Karpas-422 (cell line): ENCODE data around the gene ADGRG6. TPM values are rescaled to one million over a fixed set of nuclear protein-coding genes. Genes with fewer than 3 reads are reported as not detected.
"Not testable (repeated sequence)": the region's sequence is repeated elsewhere in the genome, so short reads cannot be mapped to it uniquely, and the experiment has no call there.

Experiments
- DNase-seq: peaks from one replicate; pipeline ENCODE4 v3.0.0-alpha.2; 2015
- H2AFZ ChIP-seq: fragments of 200-600 bp; sonication (generic); 2 replicates; pipeline ENCODE4 v1.6.1; 2014; ENCODE audit warnings: antibody characterized with exemption, low read length, mixed read lengths
- H3K27ac ChIP-seq: fragments of 200-600 bp; sonication (generic); 2 replicates; pipeline ENCODE4 v1.5.1; 2014; ENCODE audit warnings: mild to moderate bottlenecking, low read length, moderate library complexity
- H3K27me3 ChIP-seq: fragments of 200-600 bp; sonication (generic); 2 replicates; pipeline ENCODE4 v1.6.1; 2014; ENCODE audit warnings: low read length, mixed read lengths
- H3K36me3 ChIP-seq: fragments of 200-600 bp; sonication (generic); 2 replicates; pipeline ENCODE4 v1.6.1; 2014; ENCODE audit warnings: low read length, mixed read lengths; ENCODE audit not compliant: insufficient read depth
- H3K4me1 ChIP-seq: fragments of 200-600 bp; sonication (generic); 2 replicates; pipeline ENCODE4 v1.6.1; 2014; ENCODE audit warnings: mild to moderate bottlenecking, low read length, mixed read lengths
- H3K4me2 ChIP-seq: fragments of 200-600 bp; sonication (generic); 2 replicates; pipeline ENCODE4 v1.6.1; 2014; ENCODE audit warnings: low read length, low read depth, mild to moderate bottlenecking; ENCODE audit not compliant: poor library complexity, severe bottlenecking
- H3K4me3 ChIP-seq: fragments of 200-600 bp; sonication (generic); 2 replicates; pipeline ENCODE4 v1.5.1; 2014; ENCODE audit warnings: mild to moderate bottlenecking, antibody characterized with exemption, low read length, mixed read lengths
- H3K79me2 ChIP-seq: fragments of 200-600 bp; sonication (generic); 2 replicates; pipeline ENCODE4 v1.6.1; 2014; ENCODE audit warnings: mild to moderate bottlenecking, low read length, mixed read lengths
- H3K9ac ChIP-seq: fragments of 200-600 bp; sonication (generic); 2 replicates; pipeline ENCODE4 v1.6.0; 2014; ENCODE audit warnings: low read length
- H3K9me2 ChIP-seq: fragments of 200-600 bp; sonication (generic), shearing (Covaris generic); replicated peaks from 2 replicates; pipeline ENCODE4 v1.6.0; 2014; ENCODE audit warnings: mild to moderate bottlenecking, low read length, moderate library complexity; ENCODE audit not compliant: insufficient read depth
- H3K9me3 ChIP-seq: fragments of 300-700, 200-600 bp; sonication (generic); 2 replicates; pipeline ENCODE4 v1.6.1; 2014; ENCODE audit warnings: low read length, mixed read lengths
- H4K20me1 ChIP-seq: fragments of 200-600 bp; sonication (generic); 2 replicates; pipeline ENCODE4 v1.6.1; 2014; ENCODE audit warnings: mild to moderate bottlenecking, antibody characterized with exemption, low read length, low read depth; ENCODE audit not compliant: insufficient read depth
- total RNA-seq: library from RNA; depleted of rRNA; stranded (reverse); fragments of >200 nt; shearing (Covaris generic); gene quantifications from 2 replicates; pipeline ENCODE4 v1.2.3, GENCODE V29; 2014; ENCODE audit warnings: low replicate concordance

Gene ADGRG6
- total RNA-seq, 1 experiment from 2014 or later = not detected

DNA sequence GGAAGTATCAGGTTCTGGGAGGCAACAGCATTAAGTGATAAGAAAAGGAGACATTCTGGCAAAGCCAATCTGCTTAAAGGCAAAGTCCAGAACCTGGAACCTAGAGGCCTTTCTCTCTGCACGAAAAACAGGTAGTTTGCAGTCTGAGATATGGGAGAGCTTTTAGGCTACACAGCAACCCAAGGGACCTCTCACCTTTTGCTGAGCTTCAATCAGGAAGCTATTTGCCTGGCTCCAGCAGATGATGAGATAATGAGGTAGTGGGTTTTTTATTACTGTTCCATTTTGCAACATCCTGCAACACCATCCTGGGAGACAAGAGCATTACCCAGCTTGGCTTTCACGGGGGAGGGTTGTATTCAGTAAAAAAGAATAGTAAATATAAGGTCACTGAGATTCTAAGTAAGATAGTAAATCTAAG is 143.1 kb downstream of the ADGRG6 start:
- no peaks in the 10 kb centered on the region for H3K4me1 ChIP-seq
- H3K4me3 ChIP-seq = no peak overlapping the region
- no peak overlapping the region for H3K9ac ChIP-seq
- no peak overlapping the region for H2AFZ ChIP-seq
- no peak overlapping the region for H3K4me2 ChIP-seq
- H3K27ac ChIP-seq = no peak overlapping the region
- H3K36me3 ChIP-seq = no peaks in the 10 kb centered on the region
- no peaks in the 10 kb centered on the region for H3K9me2 ChIP-seq
- H3K9me3 ChIP-seq = no peaks in the 10 kb centered on the region
- H4K20me1 ChIP-seq = no peaks in the 10 kb centered on the region
- no peaks in the 10 kb centered on the region for H3K79me2 ChIP-seq
- no peaks in the 10 kb centered on the region for H3K27me3 ChIP-seq
- no peak for DNase-seq

DNA sequence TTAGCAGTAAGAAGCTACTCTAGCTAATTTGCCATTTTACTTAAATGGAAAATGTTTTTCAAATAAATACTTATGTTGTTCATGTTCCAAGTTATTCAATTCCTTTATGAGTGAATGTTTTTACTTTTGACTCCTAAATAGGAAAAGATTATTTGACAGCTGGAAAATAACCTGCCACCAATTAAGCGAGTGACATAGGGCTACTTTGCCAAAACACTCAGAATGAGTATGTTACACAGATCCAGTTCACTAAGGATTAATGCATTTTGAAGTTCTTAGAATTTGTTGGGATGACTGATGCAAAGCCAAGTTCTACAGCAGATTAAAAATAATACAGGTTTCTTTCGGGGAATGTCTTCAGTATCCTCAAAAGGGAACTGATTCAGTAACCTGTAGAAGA is 144.4 kb downstream of the ADGRG6 start:
- Histone ChIP-seq H3K4me1 (no peaks in the 10 kb centered on the region), H3K9ac (no peak overlapping the region), H3K9me2 (no peaks in the 10 kb centered on the region), H3K9me3 (no peaks in the 10 kb centered on the region), H3K4me2 (no peak overlapping the region), H3K36me3 (no peaks in the 10 kb centered on the region), H3K27ac (no peak overlapping the region), H3K4me3 (no peak overlapping the region), H2AFZ (no peak overlapping the region), H4K20me1 (no peaks in the 10 kb centered on the region), H3K27me3 (no peaks in the 10 kb centered on the region), H3K79me2 (no peaks in the 10 kb centered on the region)
- no peak for DNase-seq

DNA sequence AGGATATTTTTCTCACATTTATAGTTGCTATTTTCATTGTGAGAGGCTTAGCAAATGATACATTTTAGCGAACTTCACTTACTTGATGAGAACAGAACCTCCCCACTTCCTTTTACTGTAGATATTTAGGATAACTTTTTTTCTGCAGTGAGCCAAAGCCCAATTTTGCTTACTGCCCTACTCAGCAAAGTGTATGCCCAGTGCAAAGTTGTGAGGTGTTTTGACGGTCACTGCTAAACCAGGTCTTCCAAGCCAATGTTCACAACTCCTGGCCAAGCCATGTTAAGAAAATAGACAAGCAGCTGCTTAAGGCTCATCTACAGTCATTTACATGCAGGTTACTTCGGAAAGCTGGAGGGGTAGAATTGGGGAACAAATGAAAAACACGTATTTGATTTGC is 144.8 kb downstream of the ADGRG6 start:
- Histone ChIP-seq H3K9ac (no peak overlapping the region), H3K27me3 (no peaks in the 10 kb centered on the region), H3K4me1 (no peaks in the 10 kb centered on the region), H3K4me2 (no peak overlapping the region), H4K20me1 (no peaks in the 10 kb centered on the region), H3K9me3 (no peaks in the 10 kb centered on the region), H3K79me2 (no peaks in the 10 kb centered on the region), H3K9me2 (no peaks in the 10 kb centered on the region), H2AFZ (no peak overlapping the region), H3K36me3 (no peaks in the 10 kb centered on the region), H3K4me3 (no peak overlapping the region), H3K27ac (no peak overlapping the region)
- no peak for DNase-seq

GRCh38 chr6:142448091-142448729 is 146.4 kb downstream of the ADGRG6 start:
- Histone ChIP-seq H3K27ac (no peak overlapping the region), H3K9ac (no peak overlapping the region), H3K4me2 (no peak overlapping the region), H4K20me1 (no peaks in the 10 kb centered on the region), H3K36me3 (no peaks in the 10 kb centered on the region), H3K79me2 (no peaks in the 10 kb centered on the region), H3K4me3 (no peak overlapping the region), H2AFZ (no peak overlapping the region), H3K27me3 (no peaks in the 10 kb centered on the region), H3K4me1 (no peaks in the 10 kb centered on the region), H3K9me3 (no peaks in the 10 kb centered on the region), H3K9me2 (no peaks in the 10 kb centered on the region)
- DNase-seq = no peak

DNA sequence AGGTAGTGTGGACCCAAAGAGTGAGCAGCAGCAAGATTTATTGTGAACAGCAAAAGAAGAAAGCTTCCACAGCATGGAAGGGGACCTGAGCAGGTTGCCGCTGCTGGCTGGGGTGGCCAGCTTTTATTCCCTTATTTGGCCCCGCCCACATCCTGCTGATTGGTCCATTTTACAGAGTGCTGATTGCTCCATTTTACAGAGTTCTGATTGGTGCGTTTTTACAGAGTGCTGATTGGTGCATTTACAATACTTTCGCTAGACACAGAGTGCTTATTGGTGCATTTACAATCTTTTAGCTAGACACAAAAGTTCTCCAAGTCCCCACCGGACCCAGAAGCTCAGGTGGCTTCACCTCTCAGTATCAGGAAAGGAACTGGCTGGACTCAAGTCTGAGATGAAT is 149.0 kb downstream of the ADGRG6 start:
- H3K36me3 ChIP-seq, DNase-seq, H3K9me2 ChIP-seq, H3K9ac ChIP-seq, H4K20me1 ChIP-seq, H3K27me3 ChIP-seq, H3K4me1 ChIP-seq, H3K27ac ChIP-seq, H3K9me3 ChIP-seq, H3K79me2 ChIP-seq, H3K4me2 ChIP-seq, H2AFZ ChIP-seq, H3K4me3 ChIP-seq: not testable (repeated sequence)

DNA sequence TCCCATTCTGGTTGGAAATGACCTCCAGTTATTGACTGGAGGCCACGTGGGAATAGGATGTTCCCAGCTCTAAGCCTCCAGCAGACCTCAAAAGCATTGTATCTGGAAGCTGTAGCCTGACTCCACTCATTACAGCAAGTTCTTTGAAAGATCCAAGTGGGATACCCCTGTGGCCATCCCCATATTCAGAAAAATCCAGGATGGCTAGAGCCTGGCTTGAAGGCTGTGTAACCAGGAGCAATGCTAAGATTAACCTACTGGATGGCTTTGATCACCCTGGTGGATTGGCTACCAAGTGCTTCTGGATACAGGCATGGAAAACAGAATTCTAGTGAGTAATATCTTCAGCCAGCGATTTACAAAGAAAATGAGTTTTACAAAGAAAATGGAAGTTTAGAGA is 151.2 kb downstream of the ADGRG6 start:
- Histone ChIP-seq H4K20me1 (no peaks in the 10 kb centered on the region), H3K36me3 (no peaks in the 10 kb centered on the region), H3K27me3 (no peaks in the 10 kb centered on the region), H3K79me2 (no peaks in the 10 kb centered on the region), H3K27ac (no peak overlapping the region), H2AFZ (no peak overlapping the region), H3K4me2 (no peak overlapping the region), H3K9me2 (no peaks in the 10 kb centered on the region), H3K9me3 (no peaks in the 10 kb centered on the region), H3K9ac (no peak overlapping the region), H3K4me1 (no peaks in the 10 kb centered on the region), H3K4me3 (no peak overlapping the region)
- DNase-seq = no peak

DNA sequence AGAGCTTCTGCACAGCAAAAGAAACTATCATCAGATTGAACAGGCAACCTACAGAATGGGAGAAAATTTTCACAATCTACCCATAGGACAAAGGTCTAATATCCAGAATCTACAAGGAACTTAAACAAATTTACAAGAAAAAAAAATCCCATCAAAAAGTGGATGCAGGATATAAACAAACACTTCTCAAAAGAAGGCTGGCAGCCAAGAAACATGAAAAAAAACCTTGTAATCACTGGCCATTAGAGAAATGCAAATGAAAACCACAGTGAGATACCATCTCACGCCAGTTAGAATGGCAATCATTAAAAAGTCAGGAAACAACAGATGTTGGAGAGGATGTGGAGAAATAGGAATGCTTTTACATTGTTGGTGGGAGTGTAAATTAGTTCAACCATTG is 152.4 kb downstream of the ADGRG6 start:
- not testable (repeated sequence) for H3K79me2 ChIP-seq, H3K4me1 ChIP-seq, H4K20me1 ChIP-seq, H3K9ac ChIP-seq, DNase-seq, H3K27me3 ChIP-seq, H3K9me3 ChIP-seq, H3K4me3 ChIP-seq, H3K4me2 ChIP-seq, H3K36me3 ChIP-seq, H2AFZ ChIP-seq, H3K27ac ChIP-seq, H3K9me2 ChIP-seq

- not testable (repeated sequence) for H3K27me3 ChIP-seq, H3K4me2 ChIP-seq, H3K27ac ChIP-seq, DNase-seq, H3K9ac ChIP-seq, H3K9me3 ChIP-seq, H2AFZ ChIP-seq, H3K9me2 ChIP-seq, H3K4me3 ChIP-seq, H3K79me2 ChIP-seq, H3K36me3 ChIP-seq, H4K20me1 ChIP-seq, H3K4me1 ChIP-seq
These were observed 153.0 kb downstream of the ADGRG6 start for GRCh38 chr6:142454848-142455247.
